Kidney (tissue), 14 donors: ENCODE results near the gene C19orf47. TPM values are rescaled to one million over a fixed set of nuclear protein-coding genes. Genes with fewer than 3 reads are reported as not detected.
A peak's percentile ranks its signal among the peaks of the same experiment; 100 is the strongest.

Source experiments
- DNase-seq, 5 donors: peaks; one replicate each; pipeline ENCODE4 v3.0.0-alpha.2; 2013 to 2020
- FAIRE-seq: peaks from 2 replicates; lab custom pipeline; 2012; peaks lifted over from hg19 to GRCh38; lab: Jason Lieb, UNC
- H3K27ac ChIP-seq, 2 donors: one replicate each; pipeline ENCODE4 v1.7.0; 2013; ENCODE audit warnings: low read depth in 2 of 2, low read length in 2 of 2, inconsistent platforms in 1 of 2
- H3K27me3 ChIP-seq: one replicate; pipeline ENCODE4 v1.7.1; 2013; ENCODE audit warnings: low read length, inconsistent platforms; ENCODE audit not compliant: control insufficient read depth, insufficient read depth
- H3K36me3 ChIP-seq, 3 donors: one replicate each; pipeline versions ENCODE4 v1.7.0 to v1.7.1; 2013; ENCODE audit warnings: low read length in 3 of 3, control low read depth in 1 of 3, inconsistent platforms in 1 of 3; ENCODE audit not compliant: insufficient read depth in 3 of 3, control insufficient read depth in 2 of 3
- H3K4me1 ChIP-seq, 3 donors: one replicate each; pipeline versions ENCODE4 v1.7.0 to v1.7.1; 2013; ENCODE audit warnings: low read length in 3 of 3, inconsistent platforms in 1 of 3, low read depth in 1 of 3; ENCODE audit not compliant: control insufficient read depth in 2 of 3, insufficient read depth in 2 of 3
- H3K4me3 ChIP-seq, 3 donors: one replicate each; pipeline versions ENCODE4 v1.7.0 to v1.8.1; 2013; ENCODE audit warnings: low read length in 3 of 3, control low read depth in 1 of 3, inconsistent platforms in 1 of 3
- H3K9ac ChIP-seq, 3 donors: one replicate each; pipeline versions ENCODE4 v1.7.0 to v1.7.1; 2013; ENCODE audit warnings: low read length in 3 of 3, control low read depth in 1 of 3, inconsistent platforms in 1 of 3
- H3K9me3 ChIP-seq, 3 donors: one replicate each; pipeline versions ENCODE4 v1.7.0 to v1.7.1; 2013; ENCODE audit warnings: low read length in 3 of 3, control low read depth in 1 of 3, inconsistent platforms in 1 of 3; ENCODE audit not compliant: control insufficient read depth in 2 of 3, insufficient read depth in 1 of 3
- intact Hi-C: fragments of 100-400 bp; cut with DNase I; formaldehyde crosslinking; loops from one replicate; pipeline ENCODE4 v1.11.1; 2022
- polyA plus RNA-seq: library from polyadenylated mRNA; stranded (reverse); fragments of 350-450 nt; fragmentation: Illumina TruSeq; extraction: RNeasy Lipid Tissue Mini Kit (QIAGEN cat#74804); gene quantifications from one replicate; pipeline ENCODE4 v1.2.3, GENCODE V29; 2014; ENCODE audit warnings: low read depth, low replicate concordance; ENCODE audit not compliant: insufficient read depth
- total RNA-seq: library from RNA; stranded (reverse); fragmentation: NEBNext Ultra II Directional; extraction: Animal tissue kit (Norgen Biotek cat#: 25700); gene quantifications from one replicate; pipeline ENCODE4 v1.2.1, GENCODE V29; 2021
- TF ChIP-seq, protein P1 (sequence below): IDR thresholded peaks from 3 replicates; pipeline ENCODE4 v1.5.1; 2012; ENCODE audit warnings: mild to moderate bottlenecking, moderate library complexity, borderline replicate concordance; ENCODE audit not compliant: insufficient read depth; ENCODE audit errors: extremely low read depth
- donor health status: control.
- donor health status: control.
- donor health status: control.
- donor health status: control.
- donor health status: control.
- donor health status: DM: yes; HTN: yes; CAD: no.
- donor health status: Normal renal cell carcinoma (clear cell type).

The C19orf47 gene
- total and polyA plus RNA-seq, 2 donors from 2014 or later, result 12.9 to 13.0 TPM

DNA sequence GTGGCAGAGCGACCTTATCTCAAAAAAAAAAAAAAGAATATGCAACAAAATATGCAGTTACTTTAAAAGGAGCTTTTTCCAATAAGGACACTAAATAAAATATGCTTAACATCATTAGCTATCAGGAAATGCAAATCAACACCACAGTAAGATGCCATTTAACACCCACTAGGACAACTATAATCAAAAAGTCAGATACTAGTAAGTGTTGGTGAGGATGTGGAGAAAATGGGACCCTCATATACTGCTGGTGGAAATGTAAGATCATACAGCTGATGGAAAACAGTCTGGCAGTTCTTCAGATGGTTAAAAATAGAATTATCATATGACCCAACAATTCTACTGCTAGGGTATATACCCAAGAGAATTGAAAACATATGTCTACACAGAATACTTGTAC, 38.5 kb downstream of the C19orf47 start:
- intact Hi-C loops, result no loop called here
- FAIRE-seq, result no peak

DNA sequence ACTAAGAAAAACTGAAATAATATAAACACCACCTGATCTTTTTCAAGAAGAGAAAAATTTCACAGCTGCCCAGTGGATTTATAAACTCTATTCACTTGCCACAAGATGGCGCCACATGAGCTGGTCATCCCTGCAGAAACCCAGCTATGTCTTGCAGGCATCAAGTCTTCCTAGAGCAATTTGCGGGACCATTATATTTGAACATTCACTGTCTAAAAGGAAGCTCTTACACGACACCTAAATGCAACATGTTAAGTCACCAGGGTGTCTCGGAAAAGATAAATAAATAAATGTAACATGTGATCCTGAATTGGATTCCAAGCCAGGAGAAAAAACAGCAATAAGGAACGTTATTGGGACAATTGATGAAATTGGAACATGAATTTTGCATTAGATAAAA, 42.8 kb downstream of the C19orf47 start:
- DNase-seq (peak; percentile 78 to 95 (median 82)), FAIRE-seq (peak; percentile 61)
- Histone ChIP-seq H3K4me1 (no peaks in the 10 kb centered on the region), H3K27me3 (no peaks in the 10 kb centered on the region), H3K36me3 (no peaks in the 10 kb centered on the region), H3K27ac (no peak overlapping the region), H3K4me3 (no peak overlapping the region), H3K9me3 (no peaks in the 10 kb centered on the region), H3K9ac (no peak overlapping the region)
- TF ChIP-seq, protein P1, sequence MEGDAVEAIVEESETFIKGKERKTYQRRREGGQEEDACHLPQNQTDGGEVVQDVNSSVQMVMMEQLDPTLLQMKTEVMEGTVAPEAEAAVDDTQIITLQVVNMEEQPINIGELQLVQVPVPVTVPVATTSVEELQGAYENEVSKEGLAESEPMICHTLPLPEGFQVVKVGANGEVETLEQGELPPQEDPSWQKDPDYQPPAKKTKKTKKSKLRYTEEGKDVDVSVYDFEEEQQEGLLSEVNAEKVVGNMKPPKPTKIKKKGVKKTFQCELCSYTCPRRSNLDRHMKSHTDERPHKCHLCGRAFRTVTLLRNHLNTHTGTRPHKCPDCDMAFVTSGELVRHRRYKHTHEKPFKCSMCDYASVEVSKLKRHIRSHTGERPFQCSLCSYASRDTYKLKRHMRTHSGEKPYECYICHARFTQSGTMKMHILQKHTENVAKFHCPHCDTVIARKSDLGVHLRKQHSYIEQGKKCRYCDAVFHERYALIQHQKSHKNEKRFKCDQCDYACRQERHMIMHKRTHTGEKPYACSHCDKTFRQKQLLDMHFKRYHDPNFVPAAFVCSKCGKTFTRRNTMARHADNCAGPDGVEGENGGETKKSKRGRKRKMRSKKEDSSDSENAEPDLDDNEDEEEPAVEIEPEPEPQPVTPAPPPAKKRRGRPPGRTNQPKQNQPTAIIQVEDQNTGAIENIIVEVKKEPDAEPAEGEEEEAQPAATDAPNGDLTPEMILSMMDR, result peak; percentile 69
- intact Hi-C loops, result no loop called here

More for the DNA sequence above, 38.5 kb downstream of the C19orf47 start:
- no peak overlapping the region for H3K4me3 ChIP-seq
- DNase-seq, result no peak
- no peaks in the 10 kb centered on the region for H3K36me3 ChIP-seq
- no peaks in the 10 kb centered on the region for H3K4me1 ChIP-seq
- H3K9me3 ChIP-seq, result no peaks in the 10 kb centered on the region
- no peak overlapping the region for H3K9ac ChIP-seq
- no peak overlapping the region for H3K27ac ChIP-seq
- H3K27me3 ChIP-seq, result no peaks in the 10 kb centered on the region
- TF ChIP-seq, protein P1, result no peak

DNA sequence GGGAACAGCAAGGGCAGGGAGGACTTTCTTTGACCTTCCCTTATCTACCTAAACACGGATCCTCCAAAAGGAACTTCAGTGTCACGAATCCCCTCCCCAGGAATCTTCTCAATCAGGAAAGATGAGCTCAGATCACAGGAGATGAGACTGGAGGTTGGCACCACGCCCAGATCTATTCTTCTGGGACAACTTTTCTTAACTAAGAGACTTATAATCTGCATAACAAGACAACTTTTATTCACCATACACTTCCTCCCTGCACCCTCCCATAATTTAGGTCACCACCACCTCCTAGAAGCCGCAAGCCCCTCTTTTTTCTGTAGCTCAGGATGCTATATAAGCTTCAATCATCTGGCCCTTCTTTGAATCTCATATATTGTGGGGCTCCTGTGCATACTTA, 43.9 kb downstream of the C19orf47 start:
- intact Hi-C loops, result no loop called here
- Histone ChIP-seq H3K27ac (no peak overlapping the region), H3K4me1 (no peaks in the 10 kb centered on the region), H3K4me3 (no peak overlapping the region), H3K9me3 (no peaks in the 10 kb centered on the region), H3K9ac (no peak overlapping the region), H3K36me3 (no peaks in the 10 kb centered on the region), H3K27me3 (no peaks in the 10 kb centered on the region)
- DNase-seq (no peak), FAIRE-seq (no peak)
- TF ChIP-seq, protein P1, result no peak

DNA sequence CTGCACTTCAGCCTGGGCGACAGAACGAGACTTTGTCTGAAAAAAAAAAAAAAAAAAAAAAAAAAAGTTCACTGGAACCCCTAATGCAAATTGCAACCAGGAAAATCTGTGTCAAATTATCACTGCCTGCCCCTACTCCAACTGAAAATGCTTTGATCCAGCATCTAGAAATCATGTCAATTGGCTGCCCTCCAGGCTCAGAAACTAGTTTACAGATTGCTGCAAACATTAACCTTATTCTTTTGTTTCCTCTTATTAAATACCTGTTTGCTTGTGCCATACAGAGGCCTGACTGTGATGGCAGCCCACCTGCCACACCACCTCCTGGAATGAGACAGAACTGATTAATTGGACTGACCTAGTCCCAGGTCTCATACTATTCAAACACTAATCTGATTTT, 44.4 kb downstream of the C19orf47 start:
- H3K4me1 ChIP-seq, result no peaks in the 10 kb centered on the region
- H3K27me3 ChIP-seq, result no peaks in the 10 kb centered on the region
- intact Hi-C loops, result no loop called here
- H3K27ac ChIP-seq, result no peak overlapping the region
- H3K9ac ChIP-seq, result no peak overlapping the region
- H3K4me3 ChIP-seq, result no peak overlapping the region
- H3K36me3 ChIP-seq, result no peaks in the 10 kb centered on the region
- TF ChIP-seq, protein P1, result no peak
- FAIRE-seq (no peak), DNase-seq (no peak)
- H3K9me3 ChIP-seq, result no peaks in the 10 kb centered on the region
